H9 (cell line): Measurements from ENCODE around the gene NXT1. TPM values are rescaled to one million over a fixed set of nuclear protein-coding genes. Genes with fewer than 3 reads are reported as not detected.

Source experiments
- DNase-seq: peaks from one replicate; pipeline ENCODE4 v3.0.0-alpha.2; 2017
- H2AFZ ChIP-seq: one replicate; pipeline ENCODE4 v1.6.1; 2013; ENCODE audit warnings: mild to moderate bottlenecking, low read length, control low read depth, moderate library complexity
- H2AK5ac ChIP-seq: 2 replicates; pipeline ENCODE4 v1.6.1; 2013; ENCODE audit warnings: low read length, control low read depth, mixed read lengths; ENCODE audit not compliant: insufficient read length
- H2BK120ac ChIP-seq: one replicate; pipeline ENCODE4 v1.6.1; 2013; ENCODE audit warnings: low read depth, mild to moderate bottlenecking, low read length, control low read depth, inconsistent platforms; ENCODE audit not compliant: poor library complexity, severe bottlenecking
- H2BK12ac ChIP-seq: 2 replicates; pipeline ENCODE4 v1.6.1; 2013; ENCODE audit warnings: low read length, control low read depth, mixed read lengths, low read depth; ENCODE audit not compliant: insufficient read length
- H2BK15ac ChIP-seq: 2 replicates; pipeline ENCODE4 v1.6.1; 2013; ENCODE audit warnings: low read depth, low read length, control low read depth
- H2BK20ac ChIP-seq: one replicate; pipeline ENCODE4 v1.6.1; 2013; ENCODE audit warnings: low read depth, mild to moderate bottlenecking, low read length, control low read depth, inconsistent platforms; ENCODE audit not compliant: poor library complexity, severe bottlenecking
- H2BK5ac ChIP-seq: 2 replicates; pipeline ENCODE4 v1.6.1; 2013; ENCODE audit warnings: low read length, control low read depth, mixed read lengths; ENCODE audit not compliant: insufficient read length
- H3K14ac ChIP-seq: 2 replicates; pipeline ENCODE4 v1.6.1; 2013; ENCODE audit warnings: low read length, control low read depth; ENCODE audit not compliant: insufficient read depth
- H3K18ac ChIP-seq: 2 replicates; pipeline ENCODE4 v1.6.1; 2013; ENCODE audit warnings: low read depth, mild to moderate bottlenecking, mixed read lengths, low read length, control low read depth; ENCODE audit not compliant: insufficient read length
- H3K23ac ChIP-seq: 2 replicates; pipeline ENCODE4 v1.6.1; 2013; ENCODE audit warnings: low read length, control low read depth, mixed read lengths, low read depth; ENCODE audit not compliant: insufficient read length
- H3K23me2 ChIP-seq: 2 replicates; pipeline ENCODE4 v1.6.1; 2013; ENCODE audit warnings: low read depth, mild to moderate bottlenecking, mixed read lengths, low read length, control low read depth; ENCODE audit not compliant: insufficient read length, poor library complexity, severe bottlenecking
- H3K27ac ChIP-seq: 2 replicates; pipeline ENCODE4 v1.5.1; 2013; ENCODE audit warnings: low read length, control low read depth, mixed read lengths, low read depth; ENCODE audit not compliant: insufficient read length
- H3K27me3 ChIP-seq: 2 replicates; pipeline ENCODE4 v1.6.1; 2013; ENCODE audit warnings: low read length, control low read depth, inconsistent platforms; ENCODE audit not compliant: insufficient read depth
- H3K4ac ChIP-seq: 2 replicates; pipeline ENCODE4 v1.6.1; 2013; ENCODE audit warnings: low read depth, mild to moderate bottlenecking, control low read depth, inconsistent platforms, low read length, moderate library complexity
- H3K4me1 ChIP-seq: 2 replicates; pipeline ENCODE4 v1.6.1; 2013; ENCODE audit warnings: low read length, control low read depth, inconsistent platforms; ENCODE audit not compliant: insufficient read depth
- H3K4me2 ChIP-seq: 2 replicates; pipeline ENCODE4 v1.6.1; 2013; ENCODE audit warnings: low read length, control low read depth, mixed read lengths; ENCODE audit not compliant: insufficient read length, insufficient read depth
- H3K56ac ChIP-seq: 2 replicates; pipeline ENCODE4 v1.6.1; 2013; ENCODE audit warnings: low read depth, mild to moderate bottlenecking, mixed read lengths, low read length, control low read depth; ENCODE audit not compliant: insufficient read length
- H3K79me1 ChIP-seq: 2 replicates; pipeline ENCODE4 v1.6.1; 2013; ENCODE audit warnings: low read depth, mild to moderate bottlenecking, moderate library complexity, low read length, control low read depth, inconsistent platforms; ENCODE audit not compliant: insufficient read depth, poor library complexity, severe bottlenecking
- H3K79me2 ChIP-seq: 2 replicates; pipeline ENCODE4 v1.6.1; 2013; ENCODE audit warnings: low read length, control low read depth, inconsistent platforms; ENCODE audit not compliant: insufficient read depth
- H3K9ac ChIP-seq: 2 replicates; pipeline ENCODE4 v1.6.1; 2013; ENCODE audit warnings: low read length, control low read depth, mixed read lengths; ENCODE audit not compliant: insufficient read length; ENCODE audit errors: extremely low read depth
- H3K9me3 ChIP-seq: one replicate; pipeline ENCODE4 v1.6.1; 2013; ENCODE audit warnings: low read depth, low read length, inconsistent platforms; ENCODE audit not compliant: control insufficient read depth
- H3T11ph ChIP-seq: one replicate; pipeline ENCODE4 v1.6.1; 2013; ENCODE audit warnings: mild to moderate bottlenecking, low read length, control low read depth, inconsistent platforms
- H4K20me1 ChIP-seq: one replicate; pipeline ENCODE4 v1.6.1; 2013; ENCODE audit not compliant: control insufficient read depth, insufficient read length, insufficient read depth
- H4K5ac ChIP-seq: 2 replicates; pipeline ENCODE4 v1.6.1; 2013; ENCODE audit warnings: low read depth, mild to moderate bottlenecking, mixed read lengths, low read length, control low read depth; ENCODE audit not compliant: insufficient read length
- H4K8ac ChIP-seq: replicated peaks from 2 replicates; pipeline ENCODE4 v1.6.1; 2013; ENCODE audit warnings: low read length, control low read depth, mixed read lengths, low read depth; ENCODE audit not compliant: insufficient read length
- H4K91ac ChIP-seq: 2 replicates; pipeline ENCODE4 v1.6.1; 2013; ENCODE audit warnings: low read depth, mild to moderate bottlenecking, moderate library complexity, mixed read lengths, low read length, control low read depth; ENCODE audit not compliant: insufficient read length
- H3K27ac Mint-ChIP-seq, 3 experiments: 2 replicates in 2 of 3; 3 replicates in 1 of 3; pipeline ENCODE4 v1.8.0; 2020 to 2021; ENCODE audit warnings: mixed read lengths in 3 of 3, mild to moderate bottlenecking in 1 of 3, moderate library complexity in 1 of 3
- H3K27me3 Mint-ChIP-seq: 2 replicates; pipeline ENCODE4 v1.8.0; 2021; ENCODE audit warnings: low read depth, mild to moderate bottlenecking, moderate library complexity, mixed read lengths
- H3K36me3 Mint-ChIP-seq, 3 experiments: 2 replicates in 2 of 3; 3 replicates in 1 of 3; pipeline ENCODE4 v1.8.0; 2020 to 2021; ENCODE audit warnings: low read depth in 3 of 3, mixed read lengths in 3 of 3; ENCODE audit not compliant: insufficient read depth in 1 of 3
- H3K4me1 Mint-ChIP-seq, 2 experiments: 2 replicates each; pipeline ENCODE4 v1.8.0; 2020; ENCODE audit warnings: mixed read lengths in 2 of 2
- H3K4me3 Mint-ChIP-seq, 2 experiments: 2 replicates in 1 of 2; 3 replicates in 1 of 2; pipeline ENCODE4 v1.8.0; 2020 to 2021; ENCODE audit warnings: mild to moderate bottlenecking in 2 of 2, mixed read lengths in 2 of 2, moderate library complexity in 1 of 2
- H3K9me3 Mint-ChIP-seq, 2 experiments: 2 replicates in 1 of 2; 3 replicates in 1 of 2; pipeline ENCODE4 v1.8.0; 2020; ENCODE audit warnings: mild to moderate bottlenecking in 2 of 2, mixed read lengths in 2 of 2, moderate library complexity in 1 of 2
- WGBS: extraction: QIAGEN DNeasy Blood & Tissue Kit; methylation state at CpG from one replicate; pipeline ENCODE4 v1.1.7; 2013; ENCODE audit warnings: missing lambda C conversion rate, low lambda C conversion rate, mixed read lengths; ENCODE audit not compliant: insufficient read length; ENCODE audit errors: extremely low coverage; 5-methylcytosine and 5-hydroxymethylcytosine counted together
- total RNA-seq: library from RNA; stranded (reverse); gene quantifications from 2 replicates; pipeline ENCODE4 v1.2.1, GENCODE V29; 2021
- TF ChIP-seq, protein P1 (sequence below): fragments of 200-600 bp; sonication (generic); conservative IDR thresholded peaks from 3 replicates; pipeline ENCODE4 v1.8.0; 2021; ENCODE audit warnings: antibody characterized with exemption, mild to moderate bottlenecking

Gene NXT1
- total RNA-seq, 1 experiment from 2014 or later, result 25.5 TPM

DNA sequence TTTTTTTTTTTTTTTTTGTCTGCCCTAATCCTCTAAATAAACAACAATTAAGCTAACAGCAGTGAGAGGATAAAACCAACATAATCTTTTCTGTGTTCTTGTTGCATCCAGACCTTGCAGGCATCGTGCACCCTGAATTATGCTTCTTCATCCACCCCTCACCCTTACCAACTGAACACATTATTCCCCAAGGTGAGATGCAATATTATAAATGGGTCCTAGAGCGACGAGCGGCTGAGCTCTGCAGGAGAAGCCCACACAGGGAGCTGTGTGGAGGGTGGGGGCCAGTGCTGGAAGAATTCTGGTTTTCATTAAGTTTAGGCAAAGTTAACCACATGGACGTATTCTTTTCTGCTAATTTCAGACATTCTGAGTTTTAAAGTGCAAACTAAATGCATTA lies 32.2 kb upstream of the NXT1 start:
- H4K8ac ChIP-seq, result no peak overlapping the region
- H2AFZ ChIP-seq, result no peak overlapping the region
- H3T11ph ChIP-seq, result no peak overlapping the region
- no peak overlapping the region for H3K27ac ChIP-seq
- H3K56ac ChIP-seq, result no peak overlapping the region
- TF ChIP-seq, protein P1, sequence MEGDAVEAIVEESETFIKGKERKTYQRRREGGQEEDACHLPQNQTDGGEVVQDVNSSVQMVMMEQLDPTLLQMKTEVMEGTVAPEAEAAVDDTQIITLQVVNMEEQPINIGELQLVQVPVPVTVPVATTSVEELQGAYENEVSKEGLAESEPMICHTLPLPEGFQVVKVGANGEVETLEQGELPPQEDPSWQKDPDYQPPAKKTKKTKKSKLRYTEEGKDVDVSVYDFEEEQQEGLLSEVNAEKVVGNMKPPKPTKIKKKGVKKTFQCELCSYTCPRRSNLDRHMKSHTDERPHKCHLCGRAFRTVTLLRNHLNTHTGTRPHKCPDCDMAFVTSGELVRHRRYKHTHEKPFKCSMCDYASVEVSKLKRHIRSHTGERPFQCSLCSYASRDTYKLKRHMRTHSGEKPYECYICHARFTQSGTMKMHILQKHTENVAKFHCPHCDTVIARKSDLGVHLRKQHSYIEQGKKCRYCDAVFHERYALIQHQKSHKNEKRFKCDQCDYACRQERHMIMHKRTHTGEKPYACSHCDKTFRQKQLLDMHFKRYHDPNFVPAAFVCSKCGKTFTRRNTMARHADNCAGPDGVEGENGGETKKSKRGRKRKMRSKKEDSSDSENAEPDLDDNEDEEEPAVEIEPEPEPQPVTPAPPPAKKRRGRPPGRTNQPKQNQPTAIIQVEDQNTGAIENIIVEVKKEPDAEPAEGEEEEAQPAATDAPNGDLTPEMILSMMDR, result no peak
- H3K4me1 Mint-ChIP-seq, result no peaks in the 10 kb centered on the region; a peak in 1 of 4 replicates
- no peaks in the 10 kb centered on the region; the same call in 1 of the 2 replicates for H3K27me3 ChIP-seq
- no peak overlapping the region for H2BK5ac ChIP-seq
- H3K79me1 ChIP-seq, result no peaks in the 10 kb centered on the region
- H2BK120ac ChIP-seq, result no peak overlapping the region
- H3K4me3 Mint-ChIP-seq, result no peak overlapping the region
- H3K9me3 Mint-ChIP-seq, result peaks cover 0 to 9% of the 10 kb centered on the region in 2 experiments; a peak in 3 of 5 replicates
- H3K9ac ChIP-seq, result no peak overlapping the region
- no peak overlapping the region for H3K23ac ChIP-seq
- H3K4ac ChIP-seq, result no peak overlapping the region
- H2AK5ac ChIP-seq, result no peak overlapping the region
- no peak overlapping the region for H3K27ac Mint-ChIP-seq
- no peaks in the 10 kb centered on the region for H3K4me1 ChIP-seq
- no peaks in the 10 kb centered on the region; a peak in 2 of 7 replicates for H3K36me3 Mint-ChIP-seq
- H4K20me1 ChIP-seq, result no peaks in the 10 kb centered on the region
- H4K91ac ChIP-seq, result no peak overlapping the region
- H4K5ac ChIP-seq, result no peak overlapping the region
- no peaks in the 10 kb centered on the region for H3K23me2 ChIP-seq
- H3K18ac ChIP-seq, result no peak overlapping the region
- no peak overlapping the region for H2BK15ac ChIP-seq
- H2BK12ac ChIP-seq, result no peak overlapping the region
- no peak overlapping the region for H3K4me2 ChIP-seq
- WGBS, result no CpG with 5 or more reads among the region's 5 CpGs
- no peaks in the 10 kb centered on the region for H3K79me2 ChIP-seq
- H3K27me3 Mint-ChIP-seq, result peaks cover 20% of the 10 kb centered on the region
- no peak overlapping the region for H3K14ac ChIP-seq
- DNase-seq, result no peak
- H2BK20ac ChIP-seq, result no peak overlapping the region
- no peaks in the 10 kb centered on the region for H3K9me3 ChIP-seq
